GM12878 (cell line): ENCODE results near the gene KNSTRN. TPM values are rescaled to one million over a fixed set of nuclear protein-coding genes. Genes with fewer than 3 reads are reported as not detected.
A peak's percentile ranks its signal among the peaks of the same experiment; 100 is the strongest.

ENCODE experiments used
- ATAC-seq: fragments of 200-7000 bp; cut with Tn5 transposase; 3 replicates; pipeline ENCODE4 v1.9.1; 2020; ENCODE audit warnings: mild to moderate bottlenecking, moderate library complexity
- BruUV-seq: library from RNA; stranded (reverse); fragments of 400-500 nt; replicated peaks from 2 replicates; lab custom pipeline; 2021; lab: Mats Ljungman, UMichigan
- CTCF ChIA-PET: fragments of 300-600 bp; sonication (Branson Sonifier 250); formaldehyde crosslinking; extraction: SDS; loops from one replicate; lab custom pipeline; 2021; ENCODE audit warnings: inconsistent platforms; lab: Yijun Ruan, JAX
- POLR2A ChIA-PET: fragments of 350-600 bp; formaldehyde crosslinking; extraction: SDS; loops from one replicate; lab custom pipeline; 2021; ENCODE audit warnings: inconsistent platforms; lab: Charles Lee
- RAD21 ChIA-PET: fragments of 300-600 bp; sonication (Branson Sonifier 250); formaldehyde crosslinking; loops from one replicate; lab custom pipeline; 2023; ENCODE audit warnings: antibody characterized with exemption; ENCODE audit not compliant: unreplicated experiment; lab: Charles Lee
- SMC1A ChIA-PET: fragments of 300-600 bp; sonication (Branson Sonifier 250); formaldehyde crosslinking; loops from one replicate; lab custom pipeline; 2023; ENCODE audit not compliant: unreplicated experiment, uncharacterized antibody; lab: Charles Lee
- DNase-seq: peaks from one replicate; pipeline ENCODE4 v3.0.0-alpha.2; 2011; ENCODE audit warnings: low read depth, low spot score
- FAIRE-seq: peaks from 3 replicates; lab custom pipeline; 2011; peaks lifted over from hg19 to GRCh38; lab: Jason Lieb, UNC
- H2AFZ ChIP-seq: 2 replicates; pipeline ENCODE4 v1.6.0; 2011; ENCODE audit warnings: low read depth, low read length, control low read depth; ENCODE audit not compliant: control insufficient read depth
- H3K27ac ChIP-seq: 2 replicates; pipeline ENCODE4 v1.5.1; 2011; ENCODE audit warnings: control low read depth; ENCODE audit not compliant: control insufficient read depth, insufficient read depth
- H3K27me3 ChIP-seq, 2 experiments: replicated peaks in 1 of 2; 2 replicates each; pipeline versions ENCODE4 v1.6.0 to v1.6.1; 2011; ENCODE audit warnings: low read length in 1 of 2; ENCODE audit not compliant: control insufficient read depth in 2 of 2, insufficient read depth in 2 of 2
- H3K36me3 ChIP-seq, 2 experiments: 2 replicates each; pipeline ENCODE4 v1.5.1; 2011; ENCODE audit warnings: low read length in 1 of 2; ENCODE audit not compliant: control insufficient read depth in 2 of 2, insufficient read depth in 2 of 2
- H3K4me1 ChIP-seq: 2 replicates; pipeline ENCODE4 v1.6.1; 2011; ENCODE audit warnings: mild to moderate bottlenecking, low read length, moderate library complexity, mixed read lengths; ENCODE audit not compliant: control insufficient read depth, insufficient read depth
- H3K4me2 ChIP-seq: 2 replicates; pipeline ENCODE4 v1.6.0; 2011; ENCODE audit warnings: control low read depth; ENCODE audit not compliant: control insufficient read depth, insufficient read depth
- H3K4me3 ChIP-seq: fragments of 200-600 bp; sonication (generic); 2 replicates; pipeline ENCODE4 v1.5.1; 2016
- H3K79me2 ChIP-seq: 2 replicates; pipeline ENCODE4 v1.6.0; 2011; ENCODE audit warnings: low read length; ENCODE audit not compliant: control insufficient read depth, insufficient read depth
- H3K9ac ChIP-seq: 2 replicates; pipeline ENCODE4 v1.8.0; 2011; ENCODE audit warnings: low read length, control low read depth, mixed read lengths; ENCODE audit not compliant: control insufficient read depth, insufficient read depth
- H3K9me3 ChIP-seq: replicated peaks from 3 replicates; pipeline ENCODE4 v1.5.1; 2011; ENCODE audit warnings: mild to moderate bottlenecking, low read length; ENCODE audit not compliant: control insufficient read depth, insufficient read depth
- H4K20me1 ChIP-seq: 2 replicates; pipeline ENCODE4 v1.6.0; 2011; ENCODE audit not compliant: control insufficient read depth, insufficient read depth
- ESRRA ChIP-seq: IDR thresholded peaks from 2 replicates; pipeline ENCODE4 v1.6.1; 2012; ENCODE audit warnings: mild to moderate bottlenecking, low read length, improper control_type of control experiment
- HDAC2 ChIP-seq: fragments of 200-600 bp; sonication (generic); IDR thresholded peaks from 2 replicates; pipeline ENCODE4 v1.6.1; 2017
- HDAC6 ChIP-seq: fragments of 200-600 bp; sonication (generic); IDR thresholded peaks from one replicate; pipeline ENCODE4 v1.8.0; 2017; ENCODE audit warnings: antibody characterized with exemption; ENCODE audit not compliant: unreplicated experiment
- IKZF2 ChIP-seq, 2 experiments: fragments of 450-650 bp; IDR thresholded peaks; 2 replicates each; pipeline ENCODE4 v1.6.1; 2017; ENCODE audit warnings: mild to moderate bottlenecking in 2 of 2, moderate library complexity in 2 of 2
- NFXL1 ChIP-seq: fragments of 450-650 bp; IDR thresholded peaks from 2 replicates; pipeline ENCODE4 v1.6.1; 2017; ENCODE audit warnings: antibody characterized with exemption, mild to moderate bottlenecking, borderline replicate concordance
- RAD21 ChIP-seq: IDR thresholded peaks from 2 replicates; pipeline ENCODE4 v1.6.1; 2011; ENCODE audit warnings: mild to moderate bottlenecking, low read depth, low read length, moderate library complexity; ENCODE audit not compliant: insufficient read depth
- SMC3 ChIP-seq: IDR thresholded peaks from 2 replicates; pipeline ENCODE4 v1.6.1; 2011; ENCODE audit warnings: low read length, improper control_type of control experiment, borderline replicate concordance
- SRF ChIP-seq, 2 experiments: IDR thresholded peaks; 2 replicates each; pipeline ENCODE4 v1.6.1; 2011; ENCODE audit warnings: low read depth in 2 of 2, low read length in 2 of 2, mild to moderate bottlenecking in 1 of 2, moderate library complexity in 1 of 2
- ZNF217 ChIP-seq: fragments of 450-650 bp; IDR thresholded peaks from 2 replicates; pipeline ENCODE4 v1.6.1; 2017; ENCODE audit warnings: antibody characterized with exemption, mild to moderate bottlenecking
- WGBS: methylation state at CpG from one replicate; pipeline ENCODE4 v1.1.6; 2016; ENCODE audit warnings: low lambda C conversion rate; ENCODE audit not compliant: insufficient replicate concordance, insufficient coverage; ENCODE audit errors: missing lambda C conversion rate; 5-methylcytosine and 5-hydroxymethylcytosine counted together
- in situ Hi-C: fragments of 300-500 bp; cut with MboI; formaldehyde crosslinking; loops from 9 replicates; pipeline ENCODE4 v1.14.3; 2018; ENCODE audit warnings: mixed read lengths
- intact Hi-C: fragments of 100-400 bp; cut with micrococcal nuclease; formaldehyde crosslinking; loops from one replicate; pipeline ENCODE4 v1.14.2; 2022; ENCODE audit not compliant: unreplicated experiment
- polyA plus RNA-seq, 11 experiments: library from polyadenylated mRNA; depleted of rRNA in 4 of 11; unstranded in 6 of 11; stranded (reverse) in 5 of 11; fragments of >200 nt; fragmentation: Nextera tagmentation in 4 of 11; fragmentation: Illumina TruSeq in 1 of 11; extraction: Ambion mirVana in 4 of 11; extraction: Trizol in 1 of 11; gene quantifications; 1 replicate in 1 of 11; 2 replicates in 10 of 11; pipeline versions ENCODE4 v1.2.1 to v1.2.3, GENCODE V29; 2011 to 2016; ENCODE audit warnings: inconsistent platforms in 2 of 11, missing spikeins in 2 of 11, low read depth in 1 of 11
- total RNA-seq, 4 experiments: library from RNA; depleted of rRNA in 3 of 4; stranded (reverse); fragments of >200 nt in 3 of 4; fragmentation: Illumina TruSeq in 1 of 4; extraction: Trizol in 1 of 4; gene quantifications; 2 replicates each; pipeline versions ENCODE4 v1.2.1 to v1.2.3, GENCODE V29; 2013 to 2021
- TF ChIP-seq, protein P1 (sequence below): IDR thresholded peaks from 2 replicates; pipeline ENCODE4 v1.6.1; 2012; ENCODE audit warnings: low read depth, low read length, improper control_type of control experiment
- TF ChIP-seq, protein P2 (sequence below): IDR thresholded peaks from 2 replicates; pipeline ENCODE4 v1.6.1; 2012; ENCODE audit warnings: mild to moderate bottlenecking, low read depth, low read length
- TF ChIP-seq, protein P3 (sequence below), 3 experiments: IDR thresholded peaks in 2 of 3; conservative IDR thresholded peaks in 1 of 3; 2 replicates each; pipeline ENCODE4 v1.5.1; 2011; ENCODE audit warnings: low read depth in 3 of 3, low read length in 3 of 3, mild to moderate bottlenecking in 3 of 3, control low read depth in 2 of 3, moderate library complexity in 2 of 3, inconsistent platforms in 1 of 3, mixed read lengths in 1 of 3; ENCODE audit not compliant: control insufficient read depth in 2 of 3, insufficient read depth in 1 of 3; ENCODE audit errors: extremely low read depth in 1 of 3
- TF ChIP-seq, protein P4 (sequence below): fragments of 450-650 bp; IDR thresholded peaks from 2 replicates; pipeline ENCODE4 v1.6.1; 2017; ENCODE audit warnings: antibody characterized with exemption, mild to moderate bottlenecking, moderate library complexity

The KNSTRN gene
- total and polyA plus RNA-seq, 10 of the 15 experiments (the other 5 are each of a cell fraction or from before 2014, with no cell fraction given) = 30.3 to 72.1 (median 47.1) TPM

DNA sequence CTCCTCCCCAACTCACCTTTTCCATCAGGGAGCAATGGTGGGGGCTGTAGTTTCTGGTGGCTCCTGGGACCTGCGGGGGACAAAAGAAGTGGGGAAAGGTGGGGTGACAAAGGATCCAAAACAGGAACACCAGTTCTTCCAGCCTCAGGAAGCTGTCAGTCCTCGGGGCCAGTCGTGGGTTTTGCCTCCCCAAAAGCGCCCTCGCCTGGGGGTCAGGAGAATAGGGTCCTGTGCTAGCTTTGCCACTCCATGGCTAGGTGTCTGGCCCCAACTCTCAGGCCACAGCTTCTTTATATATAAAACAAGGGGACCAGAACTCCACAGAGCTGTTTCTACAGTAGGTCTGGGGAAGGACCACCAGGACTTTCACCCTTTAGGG lies 45.8 kb upstream of the KNSTRN start:
- Histone ChIP-seq H3K9ac (no peak overlapping the region), H3K27ac (no peak overlapping the region), H3K36me3 (no peaks in the 10 kb centered on the region), H3K4me3 (no peak overlapping the region), H3K79me2 (no peaks in the 10 kb centered on the region), H3K27me3 (no peaks in the 10 kb centered on the region; a peak in 1 of 4 replicates), H2AFZ (no peak overlapping the region), H4K20me1 (no peaks in the 10 kb centered on the region), H3K4me1 (peaks cover 9% of the 10 kb centered on the region), H3K9me3 (no peaks in the 10 kb centered on the region), H3K4me2 (no peak overlapping the region)
- CTCF ChIA-PET = interaction anchor here (0.7 to 13.7 kb wide), 24 partner anchors 8 to 549 kb away, joined by 3 to 336 read pairs (median 6); partner anchors contain the start of genes INAFM2, IVD and PLCB2
- POLR2A ChIA-PET = interaction anchor here (0.6 to 0.7 kb wide), 2 partner anchors 14 to 216 kb away, joined by 3 to 6 read pairs; no protein-coding TSS in a partner anchor
- RAD21 ChIA-PET = interaction anchor here (0.6 to 4.7 kb wide), 12 partner anchors 8 to 297 kb away, joined by 3 to 93 read pairs (median 4); partner anchors contain the start of genes INAFM2 and IVD
- BruUV-seq = no TSS peak
- DNase-seq (no peak), FAIRE-seq (no peak), ATAC-seq (peak; percentile 40)
- SMC1A ChIA-PET = interaction anchor here (0.5 to 4.6 kb wide), 10 partner anchors 10 to 300 kb away, joined by 3 to 58 read pairs (median 10); partner anchors contain the start of genes INAFM2 and PLCB2
- intact Hi-C loops = no loop called here
- TF ChIP-seq HDAC6 (no peak), ESRRA (no peak), SMC3 (peak; percentile 24; the same call in 1 of the 2 replicates), IKZF2 (IDR thresholded peaks at IDR 0.05) (no peak), RAD21 (peak; percentile 33; the same call in 1 of the 2 replicates), SRF (IDR thresholded peaks at IDR 0.05; ENCODE audit: low read depth in 2 of 2, low read length in 2 of 2) (no peak), ZNF217 (no peak), HDAC2 (no peak), NFXL1 (no peak)
- TF ChIP-seq, protein P1, sequence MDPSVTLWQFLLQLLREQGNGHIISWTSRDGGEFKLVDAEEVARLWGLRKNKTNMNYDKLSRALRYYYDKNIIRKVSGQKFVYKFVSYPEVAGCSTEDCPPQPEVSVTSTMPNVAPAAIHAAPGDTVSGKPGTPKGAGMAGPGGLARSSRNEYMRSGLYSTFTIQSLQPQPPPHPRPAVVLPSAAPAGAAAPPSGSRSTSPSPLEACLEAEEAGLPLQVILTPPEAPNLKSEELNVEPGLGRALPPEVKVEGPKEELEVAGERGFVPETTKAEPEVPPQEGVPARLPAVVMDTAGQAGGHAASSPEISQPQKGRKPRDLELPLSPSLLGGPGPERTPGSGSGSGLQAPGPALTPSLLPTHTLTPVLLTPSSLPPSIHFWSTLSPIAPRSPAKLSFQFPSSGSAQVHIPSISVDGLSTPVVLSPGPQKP = no peak
- TF ChIP-seq, protein P2, sequence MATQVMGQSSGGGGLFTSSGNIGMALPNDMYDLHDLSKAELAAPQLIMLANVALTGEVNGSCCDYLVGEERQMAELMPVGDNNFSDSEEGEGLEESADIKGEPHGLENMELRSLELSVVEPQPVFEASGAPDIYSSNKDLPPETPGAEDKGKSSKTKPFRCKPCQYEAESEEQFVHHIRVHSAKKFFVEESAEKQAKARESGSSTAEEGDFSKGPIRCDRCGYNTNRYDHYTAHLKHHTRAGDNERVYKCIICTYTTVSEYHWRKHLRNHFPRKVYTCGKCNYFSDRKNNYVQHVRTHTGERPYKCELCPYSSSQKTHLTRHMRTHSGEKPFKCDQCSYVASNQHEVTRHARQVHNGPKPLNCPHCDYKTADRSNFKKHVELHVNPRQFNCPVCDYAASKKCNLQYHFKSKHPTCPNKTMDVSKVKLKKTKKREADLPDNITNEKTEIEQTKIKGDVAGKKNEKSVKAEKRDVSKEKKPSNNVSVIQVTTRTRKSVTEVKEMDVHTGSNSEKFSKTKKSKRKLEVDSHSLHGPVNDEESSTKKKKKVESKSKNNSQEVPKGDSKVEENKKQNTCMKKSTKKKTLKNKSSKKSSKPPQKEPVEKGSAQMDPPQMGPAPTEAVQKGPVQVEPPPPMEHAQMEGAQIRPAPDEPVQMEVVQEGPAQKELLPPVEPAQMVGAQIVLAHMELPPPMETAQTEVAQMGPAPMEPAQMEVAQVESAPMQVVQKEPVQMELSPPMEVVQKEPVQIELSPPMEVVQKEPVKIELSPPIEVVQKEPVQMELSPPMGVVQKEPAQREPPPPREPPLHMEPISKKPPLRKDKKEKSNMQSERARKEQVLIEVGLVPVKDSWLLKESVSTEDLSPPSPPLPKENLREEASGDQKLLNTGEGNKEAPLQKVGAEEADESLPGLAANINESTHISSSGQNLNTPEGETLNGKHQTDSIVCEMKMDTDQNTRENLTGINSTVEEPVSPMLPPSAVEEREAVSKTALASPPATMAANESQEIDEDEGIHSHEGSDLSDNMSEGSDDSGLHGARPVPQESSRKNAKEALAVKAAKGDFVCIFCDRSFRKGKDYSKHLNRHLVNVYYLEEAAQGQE = no peak
- TF ChIP-seq, protein P3, sequence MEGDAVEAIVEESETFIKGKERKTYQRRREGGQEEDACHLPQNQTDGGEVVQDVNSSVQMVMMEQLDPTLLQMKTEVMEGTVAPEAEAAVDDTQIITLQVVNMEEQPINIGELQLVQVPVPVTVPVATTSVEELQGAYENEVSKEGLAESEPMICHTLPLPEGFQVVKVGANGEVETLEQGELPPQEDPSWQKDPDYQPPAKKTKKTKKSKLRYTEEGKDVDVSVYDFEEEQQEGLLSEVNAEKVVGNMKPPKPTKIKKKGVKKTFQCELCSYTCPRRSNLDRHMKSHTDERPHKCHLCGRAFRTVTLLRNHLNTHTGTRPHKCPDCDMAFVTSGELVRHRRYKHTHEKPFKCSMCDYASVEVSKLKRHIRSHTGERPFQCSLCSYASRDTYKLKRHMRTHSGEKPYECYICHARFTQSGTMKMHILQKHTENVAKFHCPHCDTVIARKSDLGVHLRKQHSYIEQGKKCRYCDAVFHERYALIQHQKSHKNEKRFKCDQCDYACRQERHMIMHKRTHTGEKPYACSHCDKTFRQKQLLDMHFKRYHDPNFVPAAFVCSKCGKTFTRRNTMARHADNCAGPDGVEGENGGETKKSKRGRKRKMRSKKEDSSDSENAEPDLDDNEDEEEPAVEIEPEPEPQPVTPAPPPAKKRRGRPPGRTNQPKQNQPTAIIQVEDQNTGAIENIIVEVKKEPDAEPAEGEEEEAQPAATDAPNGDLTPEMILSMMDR (IDR thresholded peaks at IDR 0.05 in 2 of 3, conservative IDR thresholded peaks at IDR 0.05 in 1 of 3; ENCODE audit: control insufficient read depth in 2 of 3, extremely low read depth in 1 of 3, insufficient read depth in 1 of 3, low read depth in 3 of 3, low read length in 3 of 3) = peak; percentile 40 to 63 (median 52)
- TF ChIP-seq, protein P4, sequence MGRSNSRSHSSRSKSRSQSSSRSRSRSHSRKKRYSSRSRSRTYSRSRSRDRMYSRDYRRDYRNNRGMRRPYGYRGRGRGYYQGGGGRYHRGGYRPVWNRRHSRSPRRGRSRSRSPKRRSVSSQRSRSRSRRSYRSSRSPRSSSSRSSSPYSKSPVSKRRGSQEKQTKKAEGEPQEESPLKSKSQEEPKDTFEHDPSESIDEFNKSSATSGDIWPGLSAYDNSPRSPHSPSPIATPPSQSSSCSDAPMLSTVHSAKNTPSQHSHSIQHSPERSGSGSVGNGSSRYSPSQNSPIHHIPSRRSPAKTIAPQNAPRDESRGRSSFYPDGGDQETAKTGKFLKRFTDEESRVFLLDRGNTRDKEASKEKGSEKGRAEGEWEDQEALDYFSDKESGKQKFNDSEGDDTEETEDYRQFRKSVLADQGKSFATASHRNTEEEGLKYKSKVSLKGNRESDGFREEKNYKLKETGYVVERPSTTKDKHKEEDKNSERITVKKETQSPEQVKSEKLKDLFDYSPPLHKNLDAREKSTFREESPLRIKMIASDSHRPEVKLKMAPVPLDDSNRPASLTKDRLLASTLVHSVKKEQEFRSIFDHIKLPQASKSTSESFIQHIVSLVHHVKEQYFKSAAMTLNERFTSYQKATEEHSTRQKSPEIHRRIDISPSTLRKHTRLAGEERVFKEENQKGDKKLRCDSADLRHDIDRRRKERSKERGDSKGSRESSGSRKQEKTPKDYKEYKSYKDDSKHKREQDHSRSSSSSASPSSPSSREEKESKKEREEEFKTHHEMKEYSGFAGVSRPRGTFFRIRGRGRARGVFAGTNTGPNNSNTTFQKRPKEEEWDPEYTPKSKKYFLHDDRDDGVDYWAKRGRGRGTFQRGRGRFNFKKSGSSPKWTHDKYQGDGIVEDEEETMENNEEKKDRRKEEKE = no peak
- in situ Hi-C loops = no loop called here
- 8% methylated on average over 5 of the region's 5 CpGs for WGBS
